IMR-90 (cell line): ENCODE results near the gene RBMS3. TPM values are rescaled to one million over a fixed set of nuclear protein-coding genes. Genes with fewer than 3 reads are reported as not detected.

Experiments
- ATAC-seq: fragments of 200-7000 bp; cut with Tn5 transposase; 2 replicates; pipeline ENCODE4 v1.9.1; 2020; ENCODE audit warnings: low read depth, mild to moderate bottlenecking, moderate library complexity
- BruUV-seq: library from RNA; stranded (reverse); fragments of 400-500 nt; replicated peaks from 2 replicates; lab custom pipeline; 2021; lab: Mats Ljungman, UMichigan
- CTCF ChIA-PET: fragments of 300-600 bp; formaldehyde crosslinking; extraction: SDS; loops from one replicate; lab custom pipeline; 2021; ENCODE audit warnings: antibody characterized with exemption; lab: Yijun Ruan, JAX
- POLR2A ChIA-PET: fragments of 300-600 bp; sonication (Branson Sonifier 250); formaldehyde crosslinking; loops from one replicate; lab custom pipeline; 2022; ENCODE audit warnings: antibody characterized with exemption; ENCODE audit not compliant: unreplicated experiment; lab: Charles Lee
- DNase-seq: peaks from one replicate; pipeline ENCODE4 v3.0.0; 2013
- H2AFZ ChIP-seq: replicated peaks from 2 replicates; pipeline ENCODE3; 2013; ENCODE audit warnings: low read length, mild to moderate bottlenecking; ENCODE audit not compliant: poor library complexity
- H2AK5ac ChIP-seq: 2 replicates; pipeline ENCODE4 v1.6.1; 2013; ENCODE audit warnings: low read depth, low read length, inconsistent platforms
- H2AK9ac ChIP-seq: replicated peaks from 2 replicates; pipeline ENCODE3; 2013; ENCODE audit warnings: mild to moderate bottlenecking, low read depth, low read length, moderate library complexity; ENCODE audit not compliant: poor library complexity
- H2BK120ac ChIP-seq: 2 replicates; pipeline ENCODE4 v1.6.1; 2013; ENCODE audit warnings: low read depth, low read length, inconsistent platforms
- H2BK15ac ChIP-seq: 3 replicates; pipeline ENCODE4 v1.6.1; 2013; ENCODE audit warnings: low read depth, low read length, inconsistent platforms
- H2BK20ac ChIP-seq: 2 replicates; pipeline ENCODE4 v1.6.1; 2013; ENCODE audit warnings: low read depth, mild to moderate bottlenecking, inconsistent platforms, low read length, moderate library complexity
- H2BK5ac ChIP-seq: 2 replicates; pipeline ENCODE4 v1.6.1; 2013; ENCODE audit warnings: mild to moderate bottlenecking, low read depth, low read length, inconsistent platforms; ENCODE audit not compliant: poor library complexity, severe bottlenecking
- H3K14ac ChIP-seq: replicated peaks from 2 replicates; pipeline ENCODE4 v1.6.1; 2013; ENCODE audit warnings: low read depth, low read length, inconsistent platforms
- H3K18ac ChIP-seq: 2 replicates; pipeline ENCODE4 v1.6.1; 2013; ENCODE audit warnings: low read depth, low read length, control low read depth
- H3K23ac ChIP-seq: 2 replicates; pipeline ENCODE4 v1.6.1; 2013; ENCODE audit warnings: low read depth, low read length, inconsistent platforms
- H3K27ac ChIP-seq: 2 replicates; pipeline ENCODE4 v1.5.1; 2013; ENCODE audit warnings: mild to moderate bottlenecking, control low read depth, low read length; ENCODE audit not compliant: insufficient read depth
- H3K27me3 ChIP-seq: 2 replicates; pipeline ENCODE4 v1.6.1; 2013; ENCODE audit warnings: low read length; ENCODE audit not compliant: control insufficient read depth, insufficient read depth
- H3K36me3 ChIP-seq: 2 replicates; pipeline ENCODE4 v1.6.1; 2013; ENCODE audit warnings: low read length, mixed read lengths; ENCODE audit not compliant: control insufficient read depth, insufficient read depth
- H3K4ac ChIP-seq: 2 replicates; pipeline ENCODE4 v1.6.1; 2013; ENCODE audit warnings: low read depth, low read length, inconsistent platforms
- H3K4me1 ChIP-seq: 2 replicates; pipeline ENCODE4 v1.6.1; 2013; ENCODE audit warnings: low read length, mixed read lengths; ENCODE audit not compliant: control insufficient read depth, insufficient read depth
- H3K4me2 ChIP-seq: 2 replicates; pipeline ENCODE4 v1.6.1; 2013; ENCODE audit warnings: low read depth, mild to moderate bottlenecking, control low read depth, low read length, moderate library complexity
- H3K4me3 ChIP-seq: 2 replicates; pipeline ENCODE4 v1.5.1; 2013; ENCODE audit warnings: low read depth, mild to moderate bottlenecking, control low read depth, low read length, moderate library complexity; ENCODE audit not compliant: insufficient read depth
- H3K56ac ChIP-seq: 2 replicates; pipeline ENCODE4 v1.6.1; 2013; ENCODE audit warnings: low read length, inconsistent platforms; ENCODE audit not compliant: insufficient read depth; ENCODE audit errors: extremely low read depth
- H3K79me1 ChIP-seq, 2 experiments: 2 replicates each; pipeline ENCODE4 v1.6.1; 2013; ENCODE audit warnings: low read length in 2 of 2, inconsistent platforms in 1 of 2, low read depth in 1 of 2
- H3K9ac ChIP-seq: 2 replicates; pipeline ENCODE4 v1.6.1; 2013; ENCODE audit warnings: low read depth, low read length, control low read depth
- H3K9me1 ChIP-seq: 2 replicates; pipeline ENCODE4 v1.6.1; 2013; ENCODE audit warnings: low read length, inconsistent platforms; ENCODE audit not compliant: insufficient read depth
- H3K9me3 ChIP-seq: 2 replicates; pipeline ENCODE4 v1.6.1; 2013; ENCODE audit warnings: low read length; ENCODE audit not compliant: control insufficient read depth, insufficient read depth
- H4K20me1 ChIP-seq: 2 replicates; pipeline ENCODE4 v1.6.1; 2013; ENCODE audit warnings: low read length, inconsistent platforms; ENCODE audit not compliant: insufficient read depth
- H4K5ac ChIP-seq: 2 replicates; pipeline ENCODE4 v1.6.1; 2013; ENCODE audit warnings: mild to moderate bottlenecking, low read depth, low read length, control low read depth
- H4K8ac ChIP-seq, 2 experiments: 2 replicates each; pipeline ENCODE4 v1.6.1; 2013; ENCODE audit warnings: low read depth in 2 of 2, low read length in 2 of 2, control low read depth in 1 of 2, inconsistent platforms in 1 of 2
- H4K91ac ChIP-seq: 2 replicates; pipeline ENCODE4 v1.6.1; 2013; ENCODE audit warnings: low read depth, low read length, inconsistent platforms; ENCODE audit not compliant: insufficient read depth
- FOS ChIP-seq: fragments of 150-350 bp; IDR thresholded peaks from 2 replicates; pipeline ENCODE4 v1.6.1; 2016; ENCODE audit warnings: low read depth, low read length
- RCOR1 ChIP-seq: IDR thresholded peaks from 2 replicates; pipeline ENCODE4 v1.6.1; 2012; ENCODE audit warnings: mild to moderate bottlenecking, low read length, improper control_type of control experiment; ENCODE audit not compliant: insufficient replicate concordance
- WGBS, 2 experiments: methylation state at CpG; one replicate each; pipeline versions ENCODE4 v1.1.5 to v1.1.7; 2013; ENCODE audit warnings: missing lambda C conversion rate in 2 of 2; ENCODE audit not compliant: insufficient read length in 1 of 2; ENCODE audit errors: extremely low coverage in 2 of 2; 5-methylcytosine and 5-hydroxymethylcytosine counted together
- dilution Hi-C: fragments of 300-500 bp; cut with HindIII; formaldehyde crosslinking; loops from one replicate; pipeline ENCODE4 v1.14.3; 2018; ENCODE audit warnings: low sequenced_read_pairs; ENCODE audit not compliant: unreplicated experiment
- in situ Hi-C: fragments of 300-500 bp; cut with MboI; formaldehyde crosslinking; loops from 3 replicates; pipeline ENCODE4 v1.14.3; 2019; ENCODE audit warnings: low sequenced_read_pairs, inconsistent platforms, mixed read lengths
- intact Hi-C: fragments of 100-400 bp; cut with micrococcal nuclease; formaldehyde crosslinking; loops from 2 replicates; pipeline ENCODE4 v1.10.0; 2022
- polyA plus RNA-seq, 3 experiments: library from polyadenylated mRNA; depleted of rRNA; stranded (reverse); fragments of >200 nt; gene quantifications; 2 replicates each; pipeline ENCODE4 v1.2.3, GENCODE V29; 2012; ENCODE audit warnings: low replicate concordance in 1 of 3
- total RNA-seq: library from RNA; depleted of rRNA; stranded (reverse); fragments of >200 nt; gene quantifications from 2 replicates; pipeline ENCODE4 v1.2.3, GENCODE V29; 2012

RBMS3 gene
- total and polyA plus RNA-seq, 2 of the 4 experiments (the other 2 are of a cell fraction) = 15.2 to 127 TPM

- no peak overlapping the region for H2AK9ac ChIP-seq
Observed at GRCh38 chr3:29415482-29416223, 134.8 kb downstream of the RBMS3 start.

More at GRCh38 chr3:29415482-29416223, 134.8 kb downstream of the RBMS3 start:
- Histone ChIP-seq H2BK15ac (no peak overlapping the region), H2AFZ (no peak overlapping the region), H2AK5ac (no peak overlapping the region; the same call in 1 of the 2 replicates), H3K9me3 (no peaks in the 10 kb centered on the region), H3K56ac (no peak overlapping the region), H3K4me2 (peak overlapping the region; percentile 48; the same call in 1 of the 2 replicates), H4K91ac (peak overlapping the region; percentile 50; the same call in 1 of the 2 replicates), H2BK5ac (peak overlapping the region; percentile 40), H3K14ac (peak overlapping the region; percentile 75; the same call in 1 of the 2 replicates), H4K20me1 (no peaks in the 10 kb centered on the region; the same call in 1 of the 2 replicates), H4K8ac (peak overlapping the region in 1 of 2 experiments; percentile 52; a peak in 2 of 4 replicates), H3K18ac (no peak overlapping the region), H3K27me3 (no peaks in the 10 kb centered on the region), H3K9me1 (peaks cover 5% of the 10 kb centered on the region), H2BK20ac (peak overlapping the region; percentile 68; the same call in 1 of the 2 replicates), H4K5ac (no peak overlapping the region), H3K4me3 (no peak overlapping the region), H3K36me3 (no peaks in the 10 kb centered on the region), H3K23ac (0 out of 2 replicates have a peak overlapping the region, but pooled peaks have one; percentile 16), H3K27ac (no peak overlapping the region), H3K79me1 (peaks cover 25 to 51% of the 10 kb centered on the region in 2 experiments), H3K9ac (no peak overlapping the region), H2BK120ac (peak overlapping the region; percentile 30; the same call in 1 of the 2 replicates), H3K4ac (peak overlapping the region; percentile 30; the same call in 1 of the 2 replicates), H3K4me1 (no peaks in the 10 kb centered on the region; the same call in 1 of the 2 replicates)
- BruUV-seq = no TSS peak
- in situ Hi-C loops = no loop called here
- ChIA-PET POLR2A (no interaction called here), CTCF (interaction anchor here (0.6 kb wide), 1 partner anchor 467 kb away, joined by 3 read pairs; no protein-coding TSS in a partner anchor)
- ATAC-seq = peak; percentile 71
- peak; percentile 77 for DNase-seq
- dilution Hi-C loops = no loop called here
- intact Hi-C loops = no loop called here
- WGBS, 2 experiments = 71% methylated on average over 1 of the region's 3 CpGs; no CpG with 5 or more reads in 1 of the 2 experiments
- TF ChIP-seq FOS = peak; percentile 22; the same call in 1 of the 2 replicates
- no peak for TF ChIP-seq RCOR1
